IPS-NIHi7 (cell line): ENCODE data around the gene SCN4A.
"Not testable (repeated sequence)": the region's sequence is repeated elsewhere in the genome, so short reads cannot be mapped to it uniquely, and the experiment has no call there.

Source experiments
- DNase-seq: peaks from one replicate; pipeline ENCODE4 v3.0.0; 2012; ENCODE audit warnings: mixed read lengths; ENCODE audit errors: extremely low spot score

SCN4A gene

DNA sequence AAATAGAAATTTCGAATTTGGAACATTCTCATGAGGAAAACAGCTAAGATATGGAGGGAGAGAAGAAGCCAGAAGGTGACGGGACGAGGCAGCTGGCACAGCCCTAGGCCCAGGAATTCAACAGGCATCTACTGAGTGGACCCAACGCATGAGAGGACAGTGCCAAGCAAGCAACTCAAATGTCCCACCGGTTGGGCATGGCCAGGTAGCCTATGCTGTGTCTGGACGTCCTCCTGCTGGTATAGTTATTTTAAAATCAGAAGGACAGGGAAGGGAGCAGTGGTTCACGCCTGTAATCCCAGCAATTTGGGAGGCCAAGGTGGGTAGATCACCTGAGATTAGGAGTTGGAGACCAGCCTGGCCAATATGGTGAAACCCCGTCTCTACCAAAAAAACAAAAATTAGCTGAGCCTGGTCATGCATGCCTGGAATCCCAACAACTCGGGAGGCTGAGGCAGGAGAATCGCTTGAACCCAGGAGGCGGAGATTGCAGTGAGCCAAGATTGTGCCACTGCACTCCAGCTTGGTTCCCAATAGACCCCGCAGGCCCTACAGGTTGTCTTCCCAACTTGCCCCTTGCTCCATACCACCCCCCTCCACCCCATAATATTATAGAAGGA is 56.0 kb downstream of the SCN4A start:
- DNase-seq, result no peak

DNA sequence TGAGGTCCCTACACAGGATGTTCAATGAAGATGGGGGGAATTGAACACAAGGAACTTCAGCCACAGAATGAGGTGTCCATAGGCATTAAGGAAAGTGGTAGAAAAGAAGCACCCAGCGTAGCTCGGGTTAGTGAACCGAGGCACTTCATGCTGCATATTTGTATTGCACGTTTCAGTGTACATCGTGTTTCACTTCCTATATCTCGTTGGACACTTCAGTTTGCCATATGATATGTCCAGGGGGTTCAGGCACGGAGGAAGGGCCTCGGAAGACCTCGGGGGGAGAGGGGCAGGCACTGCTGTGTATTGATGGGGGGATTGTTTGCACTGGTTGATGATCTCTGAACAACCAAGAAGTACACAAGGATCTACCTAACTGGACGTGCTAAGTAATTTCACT is 57.0 kb downstream of the SCN4A start:
- not testable (repeated sequence) for DNase-seq

DNA sequence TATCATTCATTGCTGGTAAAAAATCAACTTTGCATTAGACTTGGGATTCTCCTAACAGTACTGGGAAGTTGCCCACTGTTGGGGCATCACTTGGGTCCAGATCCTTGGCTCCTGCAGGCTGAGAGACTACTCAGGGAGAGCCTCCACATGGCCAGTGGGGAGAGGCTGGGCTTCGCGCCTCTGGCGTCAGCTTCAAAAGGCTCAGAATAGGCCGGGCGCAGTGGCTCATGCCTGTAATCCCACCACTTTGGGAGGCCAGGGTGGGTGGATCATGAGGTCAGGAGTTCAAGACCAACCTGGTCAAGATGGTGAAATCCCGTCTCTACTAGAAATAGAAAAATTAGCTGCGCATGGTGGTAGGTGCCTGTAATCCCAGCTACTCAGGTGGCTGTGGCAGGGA is 58.2 kb downstream of the SCN4A start:
- DNase-seq, result no peak

DNA sequence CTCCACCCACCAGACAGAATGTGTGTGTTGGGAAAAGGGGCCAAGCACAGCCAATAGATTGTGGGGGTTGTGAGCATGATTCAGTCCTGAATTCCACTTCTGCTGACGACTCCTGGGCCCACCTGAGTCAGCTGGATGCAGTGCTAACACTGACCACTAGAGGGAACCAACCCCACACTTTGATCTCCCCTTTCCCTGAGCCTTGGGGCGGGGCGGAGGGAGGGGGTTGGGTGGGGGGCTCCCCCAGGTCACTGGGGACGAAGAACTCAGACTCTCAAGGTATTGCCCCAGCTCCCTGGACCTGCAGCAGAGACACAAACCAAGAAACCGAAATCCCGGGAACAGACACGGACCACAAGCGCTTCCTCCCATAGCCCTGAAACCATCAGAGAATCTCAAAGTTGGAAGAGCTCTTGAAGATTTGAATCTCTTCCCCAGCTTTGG is 61.0 kb downstream of the SCN4A start:
- peak; percentile 75 for DNase-seq

DNA sequence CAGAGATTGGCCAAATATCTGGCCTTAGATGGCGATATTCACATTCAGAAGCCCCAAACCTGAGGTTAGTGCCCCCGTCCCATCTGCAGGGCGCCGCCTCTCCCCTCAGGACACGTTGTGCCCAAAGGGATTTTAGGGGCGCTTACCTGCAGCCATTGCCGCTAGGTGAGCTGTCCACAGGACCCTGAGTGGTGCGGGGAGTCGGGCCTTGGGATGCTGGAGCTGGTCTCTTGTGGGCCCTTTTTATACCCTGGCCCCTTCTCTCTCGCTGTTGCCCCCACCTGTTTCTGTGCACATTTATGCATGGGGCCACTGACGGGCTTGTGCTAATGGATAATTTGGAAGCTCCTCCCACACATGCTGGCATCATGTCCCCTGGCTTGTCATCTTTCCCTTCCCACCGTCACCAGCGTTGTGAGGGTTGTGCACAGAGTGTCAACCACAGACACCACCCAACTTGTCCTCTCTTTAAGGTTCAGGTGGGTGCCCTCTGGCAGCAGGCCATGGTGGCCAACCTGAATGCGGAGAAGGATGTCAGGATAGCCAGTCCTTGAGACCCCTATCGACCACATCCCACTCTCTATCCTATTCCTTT is 61.6 kb downstream of the SCN4A start, which contains the start of gene CSHL1:
TSS of gene CSHL1 (minus strand) at position 218 of the 595 bp plus-strand sequence. CDS start at position 156, 62 bp downstream.
- no peak for DNase-seq

DNA sequence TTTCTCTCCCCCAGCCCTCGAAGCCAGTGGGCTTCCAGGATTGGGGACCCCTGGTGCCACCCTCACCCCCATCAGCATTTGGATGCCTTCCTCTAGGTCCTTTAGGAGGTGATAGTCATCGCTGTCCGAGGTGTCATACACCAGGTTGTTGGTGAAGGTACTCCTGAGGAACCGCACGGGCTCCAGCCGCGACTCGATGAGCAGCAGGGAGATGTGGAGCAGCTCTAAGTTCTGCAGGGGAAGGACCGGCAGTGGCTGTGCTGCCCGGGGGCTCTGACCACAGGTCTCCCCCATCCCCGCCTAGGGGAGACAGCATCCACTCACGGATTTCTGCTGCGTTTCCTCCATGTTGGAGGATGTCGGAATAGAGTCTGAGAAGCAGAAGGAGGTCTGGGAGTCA is 62.6 kb downstream of the SCN4A start:
- no peak for DNase-seq

DNA sequence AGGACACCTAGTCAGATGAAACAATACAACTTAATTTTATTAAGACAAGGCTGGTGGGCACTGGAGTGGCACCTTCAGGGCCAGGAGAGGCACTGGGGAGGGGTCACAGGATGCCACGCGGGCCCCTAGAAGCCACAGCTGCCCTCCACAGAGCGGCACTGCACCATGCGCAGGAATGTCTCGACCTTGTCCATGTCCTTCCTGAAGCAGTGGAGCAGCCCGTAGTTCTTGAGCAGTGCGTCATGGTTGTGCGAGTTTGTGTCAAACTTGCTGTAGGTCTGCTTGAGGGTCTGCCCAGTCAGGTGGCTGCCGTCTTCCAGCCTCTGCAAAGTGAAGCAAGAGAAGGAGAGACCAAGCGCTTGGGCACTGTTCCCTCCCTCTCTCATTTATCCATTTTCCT is 63.1 kb downstream of the SCN4A start:
- not testable (repeated sequence) for DNase-seq

DNA sequence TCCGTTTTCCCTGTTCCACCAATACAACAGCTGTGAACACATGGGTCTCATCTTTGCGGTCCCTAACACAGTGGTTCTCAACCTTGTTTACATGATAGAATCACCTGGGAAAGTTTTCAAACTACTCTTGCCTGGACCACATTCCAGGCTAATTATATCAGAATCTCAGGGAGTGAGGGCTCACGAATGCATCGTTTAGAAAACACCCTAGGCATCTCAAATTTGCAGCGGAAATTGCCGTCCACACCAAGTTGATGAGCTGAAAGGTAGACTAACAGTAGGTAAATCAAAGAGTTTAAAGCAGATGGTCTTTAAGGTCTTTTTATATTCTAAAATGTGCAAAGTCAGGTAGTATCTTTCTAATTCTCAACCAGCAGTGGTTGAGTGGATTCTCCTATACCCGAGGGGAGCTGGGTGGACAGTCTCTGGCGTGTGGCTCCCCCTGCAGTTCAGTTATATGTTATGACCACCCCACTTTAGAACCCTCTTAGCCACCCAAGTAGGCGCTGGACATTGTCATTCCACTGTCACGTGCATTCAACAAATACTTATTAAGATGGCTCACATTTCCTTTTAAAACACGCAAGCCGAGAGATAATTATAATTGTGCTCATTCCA is 65.4 kb downstream of the SCN4A start:
- peak; percentile 12 for DNase-seq

DNA sequence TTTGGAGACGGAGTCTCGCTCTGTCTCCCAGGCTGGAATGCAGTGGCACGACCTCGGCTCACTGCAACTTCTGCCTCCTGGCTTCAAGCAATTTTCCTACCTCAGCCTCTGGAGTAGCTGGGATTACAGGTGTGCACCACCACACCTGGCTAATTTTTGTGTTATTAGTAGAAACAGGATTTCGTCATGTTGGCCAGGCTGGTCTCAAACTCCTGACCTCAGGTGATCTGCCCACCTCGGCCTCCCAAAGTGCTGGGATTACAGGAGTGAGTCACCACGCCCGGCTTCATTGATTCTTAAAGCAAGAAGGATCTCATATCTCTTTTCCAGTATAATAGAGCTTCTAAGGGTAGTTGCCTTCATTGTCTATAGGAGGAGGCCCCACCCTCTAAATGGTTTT is 67.9 kb downstream of the SCN4A start:
- DNase-seq, result not testable (repeated sequence)

DNA sequence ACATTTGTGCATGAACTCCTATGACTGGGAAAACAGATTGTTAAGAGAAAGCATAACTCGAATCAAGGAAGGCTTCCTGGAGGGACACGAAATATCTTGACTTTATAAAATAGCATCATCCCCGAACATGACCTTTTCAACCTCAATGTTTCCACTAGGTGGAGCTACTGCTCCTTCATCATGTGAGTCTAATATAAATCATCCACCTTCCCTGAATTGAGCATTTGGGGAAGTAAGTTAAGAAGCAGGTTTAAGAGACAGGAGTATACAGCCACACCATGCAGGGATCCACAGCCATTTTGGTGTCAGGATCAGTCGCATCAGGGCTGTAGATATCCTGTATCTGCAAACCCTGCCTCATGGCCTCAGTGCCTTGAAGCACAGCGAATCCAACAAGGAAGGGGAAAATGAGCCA is 68.9 kb downstream of the SCN4A start:
- DNase-seq, result not testable (repeated sequence)

DNA sequence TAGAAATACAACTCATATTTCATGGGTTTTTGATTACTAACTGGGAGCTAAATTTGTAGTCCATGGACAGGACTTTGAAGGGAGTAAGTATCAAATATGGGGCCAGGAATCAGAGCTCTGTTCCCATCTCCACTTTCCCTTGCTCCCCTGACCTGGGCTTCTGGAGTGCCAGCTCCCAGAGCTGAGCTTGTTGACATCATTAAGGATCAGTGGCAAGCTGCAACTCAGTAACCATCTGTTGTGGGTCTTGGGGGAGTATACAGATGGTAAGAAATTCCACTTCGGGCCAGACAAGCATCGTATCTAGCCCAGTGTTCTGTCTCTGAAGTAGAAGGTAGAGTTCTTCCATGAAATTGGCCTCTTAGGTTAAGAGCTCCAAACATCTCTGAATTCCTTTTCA is 70.7 kb downstream of the SCN4A start:
- not testable (repeated sequence) for DNase-seq

DNA sequence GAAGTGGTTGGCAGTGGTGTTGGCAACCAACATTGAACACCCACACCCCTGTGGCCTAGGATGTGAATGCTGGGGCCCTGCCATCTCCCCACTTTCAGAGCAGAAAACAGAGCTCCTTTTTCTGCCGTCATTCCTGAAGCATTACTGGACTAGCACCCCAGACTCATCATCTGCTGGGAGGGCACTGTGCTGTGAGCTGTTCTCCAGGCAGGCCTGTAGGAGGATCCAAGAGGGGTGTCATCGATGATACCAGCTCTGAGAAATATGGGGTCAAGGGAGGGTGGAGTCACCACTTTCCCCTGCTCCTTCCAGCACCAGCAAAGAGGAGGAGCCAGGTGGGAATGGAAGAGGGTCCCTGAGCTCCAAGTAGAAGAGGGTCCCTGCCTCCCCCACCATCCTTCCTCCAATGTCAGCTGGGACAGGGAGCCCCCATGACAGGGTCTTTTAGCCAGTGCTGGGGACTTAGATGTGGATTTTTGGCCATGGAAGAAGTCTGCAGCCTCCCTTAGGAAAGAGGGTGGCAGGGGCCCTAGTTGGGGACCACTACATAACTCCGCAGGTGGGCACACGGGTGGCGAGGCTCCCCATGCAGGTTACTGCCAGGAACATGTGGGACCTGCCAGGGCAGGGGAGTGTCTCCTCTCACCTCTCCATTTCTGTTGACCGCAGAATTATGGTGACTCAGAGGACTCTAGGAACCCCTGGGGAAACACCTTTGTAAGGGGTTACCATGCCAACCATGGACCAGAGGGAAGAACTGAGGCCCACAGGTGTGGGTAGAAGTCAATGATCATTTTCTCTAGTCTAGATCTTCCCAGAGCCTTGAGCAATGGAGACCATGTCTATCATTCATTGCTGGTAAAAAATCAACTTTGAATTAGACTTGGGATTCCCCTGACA is 73.6 kb downstream of the SCN4A start:
- not testable (repeated sequence) for DNase-seq

DNA sequence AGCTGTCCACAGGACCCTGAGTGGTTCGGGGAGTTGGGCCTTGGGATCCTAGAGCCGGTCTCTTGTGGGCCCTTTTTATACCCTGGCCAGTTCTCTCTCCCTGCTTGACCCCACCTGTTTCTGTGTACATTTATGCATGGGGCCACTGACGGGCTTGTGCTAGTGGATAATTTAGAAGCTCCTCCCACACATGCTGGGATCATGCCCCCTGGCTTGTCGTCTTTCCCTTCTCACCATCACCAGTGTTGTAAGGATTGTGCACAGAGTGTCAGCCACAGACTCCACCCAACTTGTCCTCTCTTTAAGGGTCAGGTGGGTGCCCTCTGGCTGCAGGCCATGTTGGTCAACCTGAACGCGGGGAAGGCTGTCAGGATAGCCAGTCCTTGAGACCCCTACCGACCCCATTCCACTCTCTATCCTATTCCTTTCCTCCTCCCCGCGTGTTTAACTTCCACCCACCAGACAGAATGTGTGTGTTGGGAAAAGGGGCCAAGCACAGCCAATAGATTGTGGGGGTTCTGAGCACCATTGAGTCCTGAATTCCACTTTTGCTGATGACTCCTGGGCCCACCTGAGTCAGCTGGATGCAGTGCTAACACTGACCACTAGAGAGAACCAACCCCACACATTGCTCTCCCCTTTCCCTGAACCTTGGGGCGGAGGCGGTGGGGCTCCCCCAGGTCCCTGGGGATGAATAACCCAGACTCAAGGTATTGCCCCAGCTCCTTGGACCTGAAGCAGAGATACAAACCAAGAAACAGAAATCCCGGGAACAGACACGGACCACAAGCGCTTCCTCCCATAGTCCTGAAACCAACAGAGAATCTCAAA is 76.0 kb downstream of the SCN4A start, which contains the start of gene CSH1:
TSS of gene CSH1 (minus strand) at position 51 of the 831 bp plus-strand sequence. CDS start 63 bp downstream, outside the sequence.
- not testable (repeated sequence) for DNase-seq

DNA sequence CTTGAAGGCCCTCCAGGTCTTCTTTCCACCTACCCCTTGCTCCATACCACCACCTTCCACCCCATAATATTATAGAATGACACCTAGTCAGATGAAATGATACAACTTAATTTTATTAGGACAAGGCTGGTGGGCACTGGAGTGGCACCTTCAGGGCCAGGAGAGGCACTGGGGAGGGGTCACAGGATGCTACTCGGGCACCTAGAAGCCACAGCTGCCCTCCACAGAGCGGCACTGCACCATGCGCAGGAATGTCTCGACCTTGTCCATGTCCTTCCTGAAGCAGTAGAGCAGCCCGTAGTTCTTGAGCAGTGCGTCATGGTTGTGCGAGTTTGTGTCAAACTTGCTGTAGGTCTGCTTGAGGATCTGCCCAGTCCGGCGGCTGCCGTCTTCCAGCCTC is 77.9 kb downstream of the SCN4A start:
- DNase-seq, result not testable (repeated sequence)

DNA sequence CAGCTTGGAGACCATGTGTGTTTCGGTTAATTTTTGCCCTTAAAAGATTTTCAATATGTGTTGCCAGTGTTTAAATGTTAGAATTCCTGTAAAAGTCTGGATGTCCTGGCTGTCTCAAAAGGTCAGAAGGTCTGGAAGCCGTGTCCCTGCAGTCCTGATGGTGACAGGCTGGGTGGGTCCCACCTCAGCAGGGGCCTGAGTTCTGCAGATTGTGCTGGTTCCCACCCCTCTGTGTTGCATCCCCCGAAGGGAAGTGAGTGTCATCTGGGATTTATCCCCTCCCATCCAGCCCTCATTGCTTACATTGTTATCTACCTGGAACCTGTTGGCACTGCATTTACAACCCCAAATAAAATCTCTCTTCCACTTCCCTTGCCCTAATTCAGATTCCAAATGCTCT is 78.7 kb downstream of the SCN4A start:
- DNase-seq, result not testable (repeated sequence)

DNA sequence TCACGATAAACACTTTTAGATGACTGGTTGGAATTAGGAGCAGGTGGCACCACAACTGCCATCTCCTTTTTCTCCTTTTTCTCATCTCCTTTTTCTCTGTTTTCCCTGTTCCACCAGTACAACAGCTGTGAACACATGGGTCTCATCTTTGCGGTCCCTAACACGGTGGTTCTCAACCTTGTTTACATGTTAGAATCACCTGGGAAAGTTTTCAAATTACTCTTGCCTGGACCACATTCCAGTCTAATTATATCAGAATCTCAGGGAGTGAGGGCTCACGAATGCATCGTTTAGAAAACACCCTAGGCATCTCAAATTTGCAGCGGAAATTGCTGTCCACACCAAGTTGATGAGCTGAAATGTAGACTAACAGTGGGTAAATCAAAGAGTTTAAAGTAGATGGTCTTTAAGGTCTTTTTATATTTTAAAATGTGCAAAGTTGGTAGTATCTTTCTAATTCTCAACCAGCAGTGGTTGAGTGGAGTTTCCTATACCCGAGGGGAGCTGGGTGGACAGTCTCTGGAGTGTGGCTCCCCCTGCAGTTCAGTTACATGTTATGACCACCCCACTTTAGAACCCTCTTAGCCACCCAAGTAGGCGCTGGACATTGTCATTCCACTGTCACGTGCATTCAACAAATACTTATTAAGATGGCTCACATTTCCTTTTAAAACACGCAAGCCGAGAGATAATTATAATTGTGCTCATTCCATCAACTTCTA is 80.2 kb downstream of the SCN4A start:
- DNase-seq, result not testable (repeated sequence)

DNA sequence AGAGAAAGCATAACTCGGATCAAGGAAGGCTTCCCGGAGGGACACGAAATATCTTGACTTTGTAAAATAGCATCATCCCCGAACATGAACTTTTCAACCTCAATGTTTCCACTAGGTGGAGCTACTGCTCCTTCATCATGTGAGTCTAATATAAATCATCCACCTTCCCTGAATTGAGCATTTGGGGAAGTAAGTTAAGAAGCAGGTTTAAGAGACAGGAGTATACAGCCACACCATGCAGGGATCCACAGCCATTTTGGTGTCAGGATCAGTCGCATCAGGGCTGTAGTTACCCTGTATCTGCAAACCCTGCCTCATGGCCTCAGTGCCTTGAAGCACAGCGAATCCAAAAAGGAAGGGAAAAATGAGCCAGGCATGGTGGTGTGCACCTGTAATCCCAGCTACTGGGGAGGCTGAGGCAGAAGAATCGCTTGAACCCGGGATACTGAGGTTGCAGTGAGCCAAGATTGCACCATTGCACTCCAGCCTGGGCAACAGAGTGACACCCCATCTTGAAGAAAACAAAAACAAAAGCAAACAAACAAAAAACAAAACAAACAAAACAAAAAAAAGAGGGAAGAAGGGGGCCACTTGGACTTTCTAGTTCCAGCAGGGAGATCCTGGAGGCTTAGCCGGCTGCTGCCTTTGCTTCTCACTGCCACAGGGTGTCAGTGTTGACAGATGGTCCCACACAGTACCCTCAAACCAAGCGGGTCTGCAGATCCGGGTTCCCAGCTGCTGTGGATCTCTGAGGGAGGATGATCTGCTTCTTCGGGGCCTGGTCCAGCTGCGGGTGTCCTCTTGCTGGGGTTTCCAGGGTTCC is 83.5 kb downstream of the SCN4A start:
- peak; percentile 24 for DNase-seq
